ENCODE results near the gene DNAJC24. TPM values are rescaled to one million over a fixed set of nuclear protein-coding genes. Genes with fewer than 3 reads are reported as not detected.

Gene DNAJC24
- total and polyA plus RNA-seq, 2 experiments from 2014 or later: 20.3 to 21.3 TPM

GRCh38 chr11:31351168-31351567 lies 18.5 kb upstream of the DNAJC24 start (continued):
- TF ChIP-seq ZNF462 (CRISPR knock-in tag; IDR thresholded peaks at IDR 0.05) (no peak), STAT1 (IDR thresholded peaks at IDR 0.05; ENCODE audit: unreplicated experiment) (no peak)

GRCh38 chr11:31355131-31355530 lies 14.5 kb upstream of the DNAJC24 start:
- no peak overlapping the region for H2AFZ ChIP-seq
- H4K20me1 ChIP-seq (replicated peaks; ENCODE audit: insufficient read depth): no peaks in the 10 kb centered on the region
- H3K4me1 ChIP-seq (ENCODE audit: insufficient read depth): peaks cover 8% of the 10 kb centered on the region; the same call in 1 of the 2 replicates
- no peaks in the 10 kb centered on the region for H3F3A ChIP-seq (replicated peaks; ENCODE audit: low read depth)
- Mint-ChIP-seq H3K36me3 (ENCODE audit: low read depth) (no peaks in the 10 kb centered on the region), H3K4me3 (no peak overlapping the region), H3K27me3 (ENCODE audit: insufficient read depth, low read depth, poor library complexity) (no peaks in the 10 kb centered on the region), H3K9me3 (no peaks in the 10 kb centered on the region), H3K27ac (no peak overlapping the region), H3K4me1 (peaks cover 5% of the 10 kb centered on the region; the same call in 2 of the 3 replicates)
- no peak overlapping the region for H3K27ac ChIP-seq (ENCODE audit: low read depth)
- no peaks in the 10 kb centered on the region for H3K27me3 ChIP-seq (ENCODE audit: insufficient read depth)
- no peaks in the 10 kb centered on the region for H3K36me3 ChIP-seq (ENCODE audit: insufficient read depth)
- no peaks in the 10 kb centered on the region for H3K9me2 ChIP-seq (ENCODE audit: insufficient read depth)
- H3K79me2 ChIP-seq (replicated peaks; ENCODE audit: insufficient read depth): no peaks in the 10 kb centered on the region
- no peak overlapping the region for H3K4me3 ChIP-seq
- DNase-seq (ENCODE audit: low spot score) (no peak), ATAC-seq (no peak)
- no peak overlapping the region for H3K4me2 ChIP-seq
- no peak for TF ChIP-seq POLR2AphosphoS5 (IDR thresholded peaks at IDR 0.05; ENCODE audit: low read depth)
- TF ChIP-seq JUNB (IDR thresholded peaks at IDR 0.05; ENCODE audit: unreplicated experiment): no peak
- no peak for TF ChIP-seq CREB1 (CRISPR knock-in tag; IDR thresholded peaks at IDR 0.05; ENCODE audit: low read depth)
- TF ChIP-seq CTCF (conservative IDR thresholded peaks at IDR 0.05; ENCODE audit: low read depth in 2 of 2): no peak
- TF ChIP-seq STAT1 (IDR thresholded peaks at IDR 0.05; ENCODE audit: unreplicated experiment): no peak
- no peak for TF ChIP-seq REST (IDR thresholded peaks at IDR 0.05; ENCODE audit: unreplicated experiment)
- no peak for TF ChIP-seq NANOG (IDR thresholded peaks at IDR 0.05; ENCODE audit: borderline replicate concordance)
- no peak for TF ChIP-seq ETS1 (IDR thresholded peaks at IDR 0.05)
- no peak for TF ChIP-seq ZNF114 (CRISPR knock-in tag; IDR thresholded peaks at IDR 0.05)

All from GM23338 (cell line).